Esophagus squamous epithelium (tissue), 4 donors: Measurements from ENCODE around the gene ELL2.

ENCODE experiments used
- CTCF ChIP-seq, 6 experiments: fragments of 450-650 bp in 4 of 6; fragments of 200-600 bp in 2 of 6; sonication (generic) in 2 of 6; IDR thresholded peaks; one replicate each; pipeline ENCODE4 v1.5.1; 2016 to 2019; ENCODE audit warnings: antibody characterized with exemption in 6 of 6, mild to moderate bottlenecking in 4 of 6, moderate library complexity in 4 of 6
- POLR2A ChIP-seq, 4 donors: fragments of 450-650 bp; IDR thresholded peaks; one replicate each; pipeline ENCODE4 v1.6.1; 2017; ENCODE audit warnings: antibody characterized with exemption in 4 of 4, mild to moderate bottlenecking in 4 of 4, moderate library complexity in 3 of 4

DNA sequence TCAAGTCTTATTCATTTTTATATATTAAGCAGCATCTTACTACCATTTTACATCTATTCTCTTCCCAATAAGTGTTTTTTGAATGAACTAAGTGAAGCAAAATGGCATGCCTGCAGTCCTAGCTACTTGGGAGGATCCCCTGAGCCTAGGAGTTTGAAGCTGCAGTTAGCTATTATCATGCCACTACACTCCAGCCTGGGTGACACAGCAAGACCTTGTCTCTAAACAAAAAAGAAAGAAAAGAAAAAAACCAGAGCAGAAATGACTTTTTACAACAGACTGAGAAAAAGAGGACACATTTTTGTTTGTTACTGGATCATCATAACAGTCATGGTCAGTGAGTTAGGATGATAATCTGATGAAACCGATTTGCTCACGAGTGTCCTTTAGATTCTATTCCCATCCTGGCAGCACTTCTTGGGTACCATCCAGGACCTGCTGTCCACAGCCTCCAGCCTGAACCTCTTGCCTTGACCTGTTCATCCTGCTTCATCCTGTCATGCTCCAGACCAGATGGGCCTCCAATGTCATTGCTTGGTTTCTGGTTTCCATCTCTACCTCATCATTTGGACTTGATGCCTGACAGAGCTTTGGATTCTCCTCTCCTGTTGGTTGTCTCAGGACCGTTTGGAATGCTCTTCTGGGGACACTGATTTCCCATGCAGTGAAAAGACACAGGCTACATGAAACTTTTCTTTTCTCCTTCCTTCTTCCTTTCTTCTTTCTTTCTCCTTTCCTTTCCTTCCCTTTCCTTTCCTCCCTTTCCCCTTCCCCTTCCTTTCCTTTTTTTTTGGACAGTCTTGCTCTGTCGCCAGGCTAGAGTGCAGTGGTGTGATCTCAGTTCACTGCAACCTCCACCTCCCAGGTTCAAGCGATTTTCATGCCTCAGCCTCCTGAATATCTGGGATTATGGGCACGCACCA lies 89.0 kb downstream of the ELL2 start:
- TF ChIP-seq CTCF (IDR thresholded peaks at IDR 0.05) (no peak), POLR2A (IDR thresholded peaks at IDR 0.05) (no peak)
